Omental fat pad (tissue), 4 donors: ENCODE data around the gene MPI. TPM values are rescaled to one million over a fixed set of nuclear protein-coding genes. Genes with fewer than 3 reads are reported as not detected.

Experiments
- ATAC-seq: fragments of 150-250 bp; one replicate; pipeline ENCODE4 v1.9.1; 2016; ENCODE audit warnings: mild to moderate bottlenecking, moderate library complexity; ENCODE audit not compliant: low FRiP score
- DNase-seq: peaks from one replicate; pipeline ENCODE4 v3.0.0-alpha.2; 2019; ENCODE audit warnings: low spot score
- total RNA-seq, 4 donors: library from RNA; depleted of rRNA; stranded (reverse); fragments of >200 nt; gene quantifications; one replicate each; pipeline ENCODE4 v1.1.0, GENCODE V29; 2016
- TF ChIP-seq, protein P1 (sequence below), 3 donors: fragments of 450-650 bp; IDR thresholded peaks; one replicate each; pipeline ENCODE4 v1.5.1; 2016 to 2017; ENCODE audit warnings: antibody characterized with exemption in 3 of 3, mild to moderate bottlenecking in 3 of 3, moderate library complexity in 2 of 3

The MPI gene
- total RNA-seq, 4 donors from 2014 or later = 35.9 to 52.2 (median 44.7) TPM

GRCh38 chr15:74864296-74864695 lies 25.5 kb upstream of the MPI start:
- ATAC-seq = no peak
- no peak for DNase-seq
- TF ChIP-seq, protein P1, sequence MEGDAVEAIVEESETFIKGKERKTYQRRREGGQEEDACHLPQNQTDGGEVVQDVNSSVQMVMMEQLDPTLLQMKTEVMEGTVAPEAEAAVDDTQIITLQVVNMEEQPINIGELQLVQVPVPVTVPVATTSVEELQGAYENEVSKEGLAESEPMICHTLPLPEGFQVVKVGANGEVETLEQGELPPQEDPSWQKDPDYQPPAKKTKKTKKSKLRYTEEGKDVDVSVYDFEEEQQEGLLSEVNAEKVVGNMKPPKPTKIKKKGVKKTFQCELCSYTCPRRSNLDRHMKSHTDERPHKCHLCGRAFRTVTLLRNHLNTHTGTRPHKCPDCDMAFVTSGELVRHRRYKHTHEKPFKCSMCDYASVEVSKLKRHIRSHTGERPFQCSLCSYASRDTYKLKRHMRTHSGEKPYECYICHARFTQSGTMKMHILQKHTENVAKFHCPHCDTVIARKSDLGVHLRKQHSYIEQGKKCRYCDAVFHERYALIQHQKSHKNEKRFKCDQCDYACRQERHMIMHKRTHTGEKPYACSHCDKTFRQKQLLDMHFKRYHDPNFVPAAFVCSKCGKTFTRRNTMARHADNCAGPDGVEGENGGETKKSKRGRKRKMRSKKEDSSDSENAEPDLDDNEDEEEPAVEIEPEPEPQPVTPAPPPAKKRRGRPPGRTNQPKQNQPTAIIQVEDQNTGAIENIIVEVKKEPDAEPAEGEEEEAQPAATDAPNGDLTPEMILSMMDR (IDR thresholded peaks at IDR 0.05) = no peak

- no peak for DNase-seq
- TF ChIP-seq, protein P1 (IDR thresholded peaks at IDR 0.05) = no peak
Observed at GRCh38 chr15:74865316-74865715, 24.5 kb upstream of the MPI start.

GRCh38 chr15:74866090-74866489 lies 23.8 kb upstream of the MPI start:
- DNase-seq (no peak), ATAC-seq (peak; percentile 45)
- TF ChIP-seq, protein P1 (IDR thresholded peaks at IDR 0.05) = no peak

More at GRCh38 chr15:74865316-74865715, 24.5 kb upstream of the MPI start:
- ATAC-seq = no peak

GRCh38 chr15:74867466-74868038 lies 22.3 kb upstream of the MPI start:
- ATAC-seq (no peak), DNase-seq (no peak)
- TF ChIP-seq, protein P1 (IDR thresholded peaks at IDR 0.05) = no peak

DNA sequence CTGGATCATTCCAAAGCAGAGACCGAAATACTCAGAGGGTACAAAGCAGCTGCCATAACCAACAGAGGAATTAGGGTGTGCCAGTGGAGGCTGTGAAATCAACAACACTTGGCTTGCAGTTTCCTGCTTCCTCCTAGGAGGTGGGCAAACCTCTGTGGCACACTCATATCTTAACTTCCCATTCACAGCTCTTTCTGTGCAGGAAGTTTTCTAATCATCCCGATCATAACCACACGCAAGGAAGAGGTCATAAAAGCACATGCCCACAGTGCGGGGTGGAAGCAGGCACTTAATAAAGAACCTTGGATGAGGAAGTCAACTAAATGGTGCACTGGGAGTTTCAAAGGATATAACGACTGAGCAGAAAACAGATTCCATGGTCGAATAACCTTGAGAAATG lies 21.8 kb upstream of the MPI start:
- TF ChIP-seq, protein P1 (IDR thresholded peaks at IDR 0.05) = no peak
- ATAC-seq (no peak), DNase-seq (no peak)

DNA sequence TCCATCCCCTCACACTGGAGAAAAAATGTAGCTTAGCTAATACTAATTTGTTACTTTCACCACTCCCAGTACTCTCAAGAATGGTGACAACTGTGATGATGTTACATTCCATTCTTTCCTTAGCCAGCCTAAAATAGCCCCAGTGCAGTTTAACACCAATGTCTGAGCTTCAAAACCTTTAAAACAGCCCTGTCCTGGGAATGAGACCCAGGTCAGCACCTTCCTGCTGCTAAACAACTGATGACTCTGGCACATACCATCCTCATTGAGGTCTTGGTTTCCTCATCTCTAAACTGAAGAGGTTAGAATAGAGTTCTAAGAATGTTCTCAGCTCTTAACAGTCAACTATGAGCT lies 20.5 kb upstream of the MPI start:
- no peak for ATAC-seq
- DNase-seq = no peak
- TF ChIP-seq, protein P1 (IDR thresholded peaks at IDR 0.05) = no peak

- TF ChIP-seq, protein P1 (IDR thresholded peaks at IDR 0.05) = no peak
- ATAC-seq (no peak), DNase-seq (no peak)
Observed at GRCh38 chr15:74869726-74870407, 20.0 kb upstream of the MPI start.
